Sigmoid colon (tissue), 7 donors: ENCODE measurements around the gene UBE3A. TPM values are rescaled to one million over a fixed set of nuclear protein-coding genes. Genes with fewer than 3 reads are reported as not detected.

Experiments used
- DNase-seq: peaks from one replicate; pipeline ENCODE4 v3.0.0-alpha.2; 2019
- H3K27ac ChIP-seq, 4 donors: fragments of 200-600 bp; sonication (generic); one replicate each; pipeline ENCODE4 v1.5.1; 2016 to 2019; ENCODE audit warnings: mild to moderate bottlenecking in 1 of 4
- H3K27me3 ChIP-seq, 3 donors: fragments of 200-600 bp; sonication (generic); one replicate each; pipeline ENCODE4 v1.5.1; 2019; ENCODE audit warnings: mild to moderate bottlenecking in 1 of 3
- H3K36me3 ChIP-seq, 4 donors: fragments of 200-600 bp; sonication (generic); one replicate each; pipeline ENCODE4 v1.5.1; 2016 to 2019
- H3K4me1 ChIP-seq, 4 donors: fragments of 200-600 bp; sonication (generic); one replicate each; pipeline ENCODE4 v1.5.1; 2017 to 2019
- H3K4me3 ChIP-seq, 4 donors: fragments of 200-600 bp; sonication (generic); one replicate each; pipeline ENCODE4 v1.5.1; 2017 to 2019; ENCODE audit warnings: mild to moderate bottlenecking in 2 of 4, moderate library complexity in 1 of 4
- H3K9me3 ChIP-seq, 4 donors: fragments of 200-600 bp in 3 of 4; sonication (generic) in 3 of 4; one replicate each; pipeline versions ENCODE4 v1.5.1 to v1.6.1; 2013 to 2019
- EP300 ChIP-seq, 4 donors: sonication (generic); formaldehyde crosslinking; IDR thresholded peaks; one replicate each; pipeline ENCODE4 v1.6.1; 2017; ENCODE audit warnings: antibody characterized with exemption in 4 of 4
- POLR2A ChIP-seq, 2 donors: fragments of 450-650 bp; IDR thresholded peaks; one replicate each; pipeline ENCODE4 v1.6.1; 2016; ENCODE audit warnings: antibody characterized with exemption in 2 of 2, mild to moderate bottlenecking in 2 of 2, moderate library complexity in 2 of 2
- POLR2AphosphoS5 ChIP-seq, 4 donors: sonication (generic); formaldehyde crosslinking; IDR thresholded peaks; one replicate each; pipeline ENCODE4 v1.6.1; 2017; ENCODE audit warnings: antibody characterized with exemption in 4 of 4
- WGBS, 2 donors: extraction: QIAGEN DNeasy Blood & Tissue Kit; methylation state at CpG; one replicate each; pipeline ENCODE4 v1.1.7; 2013; 5-methylcytosine and 5-hydroxymethylcytosine counted together
- intact Hi-C: fragments of 100-400 bp; cut with DNase I; formaldehyde crosslinking; loops from one replicate; pipeline ENCODE4 v1.15.1; 2023
- polyA plus RNA-seq, 3 donors: library from polyadenylated mRNA; stranded (reverse); fragments of 200-250 nt; gene quantifications; one replicate each; pipeline ENCODE4 v1.2.3, GENCODE V29; 2013
- total RNA-seq, 4 donors: library from RNA; depleted of rRNA; stranded (reverse); fragments of >200 nt; gene quantifications; one replicate each; pipeline ENCODE4 v1.1.0, GENCODE V29; 2016
- TF ChIP-seq, protein P1 (sequence below), 4 experiments: fragments of 450-650 bp in 3 of 4; fragments of 200-600 bp in 1 of 4; IDR thresholded peaks; one replicate each; pipeline ENCODE4 v1.5.1; 2016 to 2019; ENCODE audit warnings: antibody characterized with exemption in 4 of 4, mild to moderate bottlenecking in 3 of 4, moderate library complexity in 2 of 4
- donor health status: healthy with polysubstance abuse.
- donor health status: Bipolar disorder and iron deficiency.
- donor health status: healthy.

The UBE3A gene
- total and polyA plus RNA-seq, 7 donors: 12.6 to 103 (median 70.9) TPM

- TF ChIP-seq POLR2A (IDR thresholded peaks at IDR 0.05) (no peak), POLR2AphosphoS5 (IDR thresholded peaks at IDR 0.05) (no peak), EP300 (IDR thresholded peaks at IDR 0.05) (no peak)
- TF ChIP-seq, protein P1, sequence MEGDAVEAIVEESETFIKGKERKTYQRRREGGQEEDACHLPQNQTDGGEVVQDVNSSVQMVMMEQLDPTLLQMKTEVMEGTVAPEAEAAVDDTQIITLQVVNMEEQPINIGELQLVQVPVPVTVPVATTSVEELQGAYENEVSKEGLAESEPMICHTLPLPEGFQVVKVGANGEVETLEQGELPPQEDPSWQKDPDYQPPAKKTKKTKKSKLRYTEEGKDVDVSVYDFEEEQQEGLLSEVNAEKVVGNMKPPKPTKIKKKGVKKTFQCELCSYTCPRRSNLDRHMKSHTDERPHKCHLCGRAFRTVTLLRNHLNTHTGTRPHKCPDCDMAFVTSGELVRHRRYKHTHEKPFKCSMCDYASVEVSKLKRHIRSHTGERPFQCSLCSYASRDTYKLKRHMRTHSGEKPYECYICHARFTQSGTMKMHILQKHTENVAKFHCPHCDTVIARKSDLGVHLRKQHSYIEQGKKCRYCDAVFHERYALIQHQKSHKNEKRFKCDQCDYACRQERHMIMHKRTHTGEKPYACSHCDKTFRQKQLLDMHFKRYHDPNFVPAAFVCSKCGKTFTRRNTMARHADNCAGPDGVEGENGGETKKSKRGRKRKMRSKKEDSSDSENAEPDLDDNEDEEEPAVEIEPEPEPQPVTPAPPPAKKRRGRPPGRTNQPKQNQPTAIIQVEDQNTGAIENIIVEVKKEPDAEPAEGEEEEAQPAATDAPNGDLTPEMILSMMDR (IDR thresholded peaks at IDR 0.05): no peak
- Histone ChIP-seq H3K36me3 (no peaks in the 10 kb centered on the region), H3K4me3 (no peak overlapping the region), H3K4me1 (no peaks in the 10 kb centered on the region), H3K27ac (no peak overlapping the region), H3K27me3 (no peaks in the 10 kb centered on the region), H3K9me3 (no peaks in the 10 kb centered on the region)
- DNase-seq: no peak
- WGBS, 2 donors: 96% methylated on average over 10 of the region's 10 CpGs
- intact Hi-C loops: no loop called here
These were observed 29.8 kb upstream of the UBE3A start for GRCh38 chr15:25468611-25469010.

DNA sequence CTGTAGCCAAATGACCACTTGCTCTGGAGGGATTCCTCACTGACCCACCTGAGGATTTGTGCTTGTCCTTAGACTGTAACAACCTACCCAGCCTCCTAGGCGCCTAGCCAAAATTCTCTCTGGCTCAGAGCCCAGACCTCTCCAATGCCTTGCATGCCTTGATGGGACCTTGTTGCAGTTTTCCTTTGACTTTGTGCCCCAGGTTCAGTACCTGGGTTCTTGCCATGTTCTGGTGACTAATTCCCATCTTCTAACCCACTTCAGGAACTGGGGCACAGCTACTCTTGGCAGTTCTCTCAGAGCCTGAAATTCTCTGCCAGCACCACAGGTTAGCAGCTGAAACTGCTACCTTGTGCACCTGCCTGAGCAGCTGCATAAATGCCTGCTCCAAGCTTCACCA lies 27.0 kb upstream of the UBE3A start:
- Histone ChIP-seq H3K27ac (no peak overlapping the region), H3K4me1 (no peaks in the 10 kb centered on the region), H3K4me3 (no peak overlapping the region), H3K9me3 (peaks cover 0 to 2% (median 0%) of the 10 kb centered on the region in 4 donors), H3K36me3 (no peaks in the 10 kb centered on the region), H3K27me3 (no peaks in the 10 kb centered on the region)
- TF ChIP-seq POLR2AphosphoS5 (IDR thresholded peaks at IDR 0.05): no peak
- intact Hi-C loops: no loop called here
- WGBS, 2 donors: 61 to 81% methylated on average over 1 of the region's 1 CpG
- no peak for DNase-seq

DNA sequence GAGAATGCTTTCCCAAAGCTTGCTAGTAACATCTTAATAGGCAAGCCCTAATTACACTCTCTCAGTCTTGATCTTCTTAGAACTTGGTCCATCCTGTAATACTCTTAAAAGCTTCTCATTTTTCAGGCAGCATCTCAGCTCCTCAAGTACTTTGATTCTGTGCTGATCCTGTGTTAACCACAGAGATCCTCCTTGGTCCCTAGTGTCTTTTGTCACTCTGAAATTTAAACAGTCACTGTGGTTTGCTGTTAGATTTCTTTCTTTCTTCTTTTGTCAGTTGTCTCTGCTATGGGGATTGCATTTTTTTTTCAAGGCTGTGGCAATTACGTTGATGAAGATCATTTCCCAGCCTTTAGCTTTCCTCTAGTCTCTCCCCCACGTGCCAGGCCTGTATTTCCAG lies 26.0 kb upstream of the UBE3A start:
- 52 to 58% methylated on average over 2 of the region's 2 CpGs for WGBS, 2 donors
- Histone ChIP-seq H3K27me3 (no peaks in the 10 kb centered on the region), H3K36me3 (no peaks in the 10 kb centered on the region), H3K4me1 (no peaks in the 10 kb centered on the region), H3K27ac (no peak overlapping the region), H3K9me3 (peaks cover 0 to 2% (median under 1%) of the 10 kb centered on the region in 4 donors), H3K4me3 (no peak overlapping the region)
- no peak for DNase-seq
- TF ChIP-seq EP300 (IDR thresholded peaks at IDR 0.05) (no peak), POLR2A (IDR thresholded peaks at IDR 0.05) (no peak), POLR2AphosphoS5 (IDR thresholded peaks at IDR 0.05) (no peak)
- TF ChIP-seq, protein P1 (IDR thresholded peaks at IDR 0.05): no peak
- intact Hi-C loops: no loop called here

DNA sequence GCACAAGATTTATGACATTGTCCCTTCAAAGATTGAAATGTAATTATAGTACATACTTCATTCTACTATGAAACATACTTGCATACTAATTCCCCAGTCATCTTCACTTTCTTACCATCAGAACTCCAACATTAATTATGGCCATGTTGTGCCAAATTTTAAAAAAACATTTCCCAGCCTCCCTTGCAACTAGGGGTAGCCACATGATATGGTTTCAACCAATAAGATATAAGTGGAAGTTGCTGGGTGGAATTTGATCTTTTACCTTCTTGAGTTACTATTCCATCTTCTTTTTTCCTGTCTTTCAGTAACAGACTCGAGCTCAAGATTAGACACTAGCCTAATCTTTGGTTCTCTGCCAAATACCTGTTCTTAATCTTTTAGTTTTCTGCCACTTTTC lies 25.6 kb upstream of the UBE3A start:
- Histone ChIP-seq H3K4me3 (no peak overlapping the region), H3K4me1 (no peaks in the 10 kb centered on the region), H3K36me3 (no peaks in the 10 kb centered on the region), H3K9me3 (peaks cover 0 to 2% (median under 1%) of the 10 kb centered on the region in 4 donors), H3K27me3 (no peaks in the 10 kb centered on the region), H3K27ac (no peak overlapping the region)
- no peak for TF ChIP-seq POLR2A (IDR thresholded peaks at IDR 0.05)
- TF ChIP-seq EP300 (IDR thresholded peaks at IDR 0.05): no peak
- TF ChIP-seq, protein P1 (IDR thresholded peaks at IDR 0.05): no peak
- TF ChIP-seq POLR2AphosphoS5 (IDR thresholded peaks at IDR 0.05): no peak
- WGBS, 2 donors: 0% methylated on average over 1 of the region's 1 CpG
- DNase-seq: no peak
- intact Hi-C loops: no loop called here

DNA sequence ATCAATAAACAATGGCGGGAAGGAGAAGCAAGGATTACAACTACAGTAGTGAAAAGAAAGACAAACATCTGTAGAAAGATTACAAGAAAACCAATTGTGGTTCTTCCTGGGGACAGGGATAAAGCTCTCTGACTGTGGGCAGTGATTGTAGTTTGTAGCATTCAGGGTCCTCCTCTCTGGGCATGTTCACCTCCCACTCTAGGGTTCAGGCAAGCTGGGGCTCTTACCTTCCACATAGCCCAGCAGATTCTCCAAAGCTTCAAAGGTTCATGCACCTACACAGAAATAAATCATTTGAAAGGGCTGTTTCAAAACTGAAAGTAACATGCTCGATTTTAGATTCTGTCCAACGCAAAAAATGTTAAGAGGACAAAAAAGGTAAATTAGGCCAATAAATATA lies 17.4 kb upstream of the UBE3A start:
- 88 to 91% methylated on average over 3 of the region's 3 CpGs for WGBS, 2 donors
- intact Hi-C loops: no loop called here
- TF ChIP-seq EP300 (IDR thresholded peaks at IDR 0.05) (no peak), POLR2AphosphoS5 (IDR thresholded peaks at IDR 0.05) (no peak), POLR2A (IDR thresholded peaks at IDR 0.05) (no peak)
- TF ChIP-seq, protein P1 (IDR thresholded peaks at IDR 0.05): no peak
- DNase-seq: no peak
- Histone ChIP-seq H3K4me1 (no peaks in the 10 kb centered on the region), H3K4me3 (no peak overlapping the region), H3K27me3 (no peaks in the 10 kb centered on the region), H3K27ac (no peak overlapping the region), H3K9me3 (peaks cover 0 to 3% (median under 1%) of the 10 kb centered on the region in 4 donors), H3K36me3 (no peaks in the 10 kb centered on the region)
